ENCODE data around the gene EFHB.
A peak's percentile ranks its signal among the peaks of the same experiment; 100 is the strongest.
"Not testable (repeated sequence)": the region's sequence is repeated elsewhere in the genome, so short reads cannot be mapped to it uniquely, and the experiment has no call there.

EFHB gene

DNA sequence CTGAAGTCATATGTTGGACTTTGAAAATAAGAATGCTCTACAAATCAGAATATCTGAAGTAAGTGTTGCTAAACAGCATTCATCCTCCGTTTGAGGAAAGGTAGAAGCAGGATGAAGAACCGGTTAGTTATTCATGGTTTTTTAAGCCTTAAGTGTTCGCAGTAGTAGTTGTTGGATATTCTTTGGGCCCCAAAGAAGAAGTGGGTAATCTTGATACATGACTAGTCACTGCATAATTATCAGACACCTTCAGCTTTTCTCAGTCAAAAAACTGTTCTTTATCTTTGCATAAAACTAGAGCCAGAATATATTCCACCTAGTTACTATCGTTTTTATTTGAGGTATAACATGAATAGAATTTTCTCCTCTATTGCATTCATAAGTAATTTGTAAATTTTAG lies 26.7 kb upstream of the EFHB start:
- TF ChIP-seq, protein P1, sequence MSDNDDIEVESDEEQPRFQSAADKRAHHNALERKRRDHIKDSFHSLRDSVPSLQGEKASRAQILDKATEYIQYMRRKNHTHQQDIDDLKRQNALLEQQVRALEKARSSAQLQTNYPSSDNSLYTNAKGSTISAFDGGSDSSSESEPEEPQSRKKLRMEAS (IDR thresholded peaks at IDR 0.05; ENCODE audit: low read depth, low read length), result no peak
- TF ChIP-seq, protein P2, sequence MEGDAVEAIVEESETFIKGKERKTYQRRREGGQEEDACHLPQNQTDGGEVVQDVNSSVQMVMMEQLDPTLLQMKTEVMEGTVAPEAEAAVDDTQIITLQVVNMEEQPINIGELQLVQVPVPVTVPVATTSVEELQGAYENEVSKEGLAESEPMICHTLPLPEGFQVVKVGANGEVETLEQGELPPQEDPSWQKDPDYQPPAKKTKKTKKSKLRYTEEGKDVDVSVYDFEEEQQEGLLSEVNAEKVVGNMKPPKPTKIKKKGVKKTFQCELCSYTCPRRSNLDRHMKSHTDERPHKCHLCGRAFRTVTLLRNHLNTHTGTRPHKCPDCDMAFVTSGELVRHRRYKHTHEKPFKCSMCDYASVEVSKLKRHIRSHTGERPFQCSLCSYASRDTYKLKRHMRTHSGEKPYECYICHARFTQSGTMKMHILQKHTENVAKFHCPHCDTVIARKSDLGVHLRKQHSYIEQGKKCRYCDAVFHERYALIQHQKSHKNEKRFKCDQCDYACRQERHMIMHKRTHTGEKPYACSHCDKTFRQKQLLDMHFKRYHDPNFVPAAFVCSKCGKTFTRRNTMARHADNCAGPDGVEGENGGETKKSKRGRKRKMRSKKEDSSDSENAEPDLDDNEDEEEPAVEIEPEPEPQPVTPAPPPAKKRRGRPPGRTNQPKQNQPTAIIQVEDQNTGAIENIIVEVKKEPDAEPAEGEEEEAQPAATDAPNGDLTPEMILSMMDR (IDR thresholded peaks at IDR 0.05; ENCODE audit: low read depth, low read length), result no peak
- TF ChIP-seq POLR2A (IDR thresholded peaks at IDR 0.05; ENCODE audit: extremely low read depth, insufficient read length) (no peak), MYC (IDR thresholded peaks at IDR 0.05; ENCODE audit: low read depth, low read length) (no peak)
- H3K4me3 ChIP-seq (ENCODE audit: low read depth, low read length), result no peak overlapping the region
- no peak for DNase-seq (ENCODE audit: low read depth)

DNA sequence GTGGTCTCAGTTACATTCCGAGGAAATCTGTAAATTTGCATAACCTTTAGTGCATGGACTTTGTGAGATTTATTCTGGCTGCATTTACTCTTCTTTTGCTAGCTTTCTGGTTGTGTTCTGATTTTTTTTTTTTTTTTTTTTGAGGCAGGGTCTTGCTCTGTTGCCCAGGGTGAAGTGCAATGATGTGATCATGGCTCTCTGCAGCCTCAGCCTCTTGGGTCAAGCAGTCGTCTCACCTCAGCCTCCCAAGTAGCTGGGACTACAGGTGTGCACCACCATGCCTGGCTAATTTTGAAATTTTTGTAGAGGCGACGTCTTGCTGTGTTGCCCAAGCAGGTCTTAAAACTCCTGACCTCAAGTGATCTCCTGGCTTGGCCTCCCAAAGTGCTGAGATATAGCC lies 25.5 kb upstream of the EFHB start:
- H3K4me3 ChIP-seq (ENCODE audit: low read depth, low read length), result no peak overlapping the region
- no peak for TF ChIP-seq MYC (IDR thresholded peaks at IDR 0.05; ENCODE audit: low read depth, low read length)
- TF ChIP-seq, protein P1 (IDR thresholded peaks at IDR 0.05; ENCODE audit: low read depth, low read length), result no peak
- no peak for DNase-seq (ENCODE audit: low read depth)

DNA sequence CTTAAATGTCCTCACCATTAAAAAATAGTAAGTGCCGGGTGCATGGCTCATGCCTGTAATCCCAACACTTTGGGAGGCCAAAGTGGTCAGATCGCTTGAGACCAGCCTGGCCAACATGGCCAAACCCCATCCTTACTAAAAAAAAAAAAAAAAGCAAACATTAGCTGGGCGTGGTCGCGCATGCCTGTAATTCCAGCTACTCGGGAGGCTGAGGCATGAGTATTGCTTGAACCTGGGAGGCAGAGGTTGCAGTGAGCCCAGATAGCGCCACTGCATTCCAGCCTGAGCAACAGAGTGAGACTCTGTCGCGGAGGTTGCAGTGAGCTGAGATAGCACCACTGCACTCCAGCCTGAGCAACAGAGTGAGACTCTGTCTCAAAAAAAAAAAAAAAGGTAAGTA lies 23.3 kb upstream of the EFHB start:
- not testable (repeated sequence) for DNase-seq (ENCODE audit: low read depth); H3K4me3 ChIP-seq (ENCODE audit: low read depth, low read length)

DNA sequence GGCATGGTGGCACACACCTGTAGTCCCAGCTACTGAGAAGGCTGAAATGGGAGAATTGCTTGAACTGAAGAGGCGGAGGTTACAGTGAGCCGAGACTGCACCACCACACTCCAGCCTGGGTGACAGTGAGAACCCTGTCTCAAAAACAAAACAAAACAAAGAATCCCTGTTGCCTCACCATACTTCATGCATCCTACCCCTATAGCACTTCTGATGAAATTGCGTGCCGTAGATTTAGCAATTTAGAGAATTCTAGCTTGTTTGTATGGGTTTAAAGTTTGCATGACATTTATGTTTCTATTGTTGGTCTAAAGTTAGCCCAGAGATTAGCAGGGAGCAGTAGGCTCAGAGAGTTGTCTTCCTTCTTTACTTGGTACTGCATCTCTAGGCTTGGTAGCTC lies 20.7 kb upstream of the EFHB start:
- H3K4me3 ChIP-seq (ENCODE audit: low read depth, low read length), result no peak overlapping the region
- DNase-seq (ENCODE audit: low read depth), result no peak
- no peak for TF ChIP-seq MYC (IDR thresholded peaks at IDR 0.05; ENCODE audit: low read depth, low read length)
- TF ChIP-seq, protein P2 (IDR thresholded peaks at IDR 0.05; ENCODE audit: low read depth, low read length), result no peak
- TF ChIP-seq, protein P1 (IDR thresholded peaks at IDR 0.05; ENCODE audit: low read depth, low read length), result no peak
- no peak for TF ChIP-seq POLR2A (IDR thresholded peaks at IDR 0.05; ENCODE audit: extremely low read depth, insufficient read length)

DNA sequence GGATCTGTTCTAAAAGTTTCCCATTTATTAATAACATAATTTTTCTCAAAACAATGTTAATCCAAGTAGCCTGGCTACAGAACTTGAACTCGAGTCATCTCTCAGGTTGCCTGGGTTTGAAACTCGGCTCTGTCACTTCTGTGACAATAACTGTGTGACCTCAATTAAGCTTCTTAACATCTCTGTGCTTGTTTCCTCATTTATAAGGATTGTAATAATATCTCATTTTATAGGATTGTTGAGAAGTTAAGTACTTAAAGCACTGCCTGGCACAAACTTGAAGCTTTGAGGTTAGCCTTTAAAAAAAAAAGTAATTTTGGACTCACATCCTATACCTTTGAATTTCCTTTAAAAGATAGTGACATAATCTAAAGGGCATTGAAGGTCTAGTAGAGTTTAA lies 16.3 kb upstream of the EFHB start:
- no peak for DNase-seq (ENCODE audit: low read depth)
- TF ChIP-seq MYC (IDR thresholded peaks at IDR 0.05; ENCODE audit: low read depth, low read length) (no peak), POLR2A (IDR thresholded peaks at IDR 0.05; ENCODE audit: extremely low read depth, insufficient read length) (no peak)
- TF ChIP-seq, protein P1 (IDR thresholded peaks at IDR 0.05; ENCODE audit: low read depth, low read length), result no peak
- TF ChIP-seq, protein P2 (IDR thresholded peaks at IDR 0.05; ENCODE audit: low read depth, low read length), result no peak
- H3K4me3 ChIP-seq (ENCODE audit: low read depth, low read length), result no peak overlapping the region

DNA sequence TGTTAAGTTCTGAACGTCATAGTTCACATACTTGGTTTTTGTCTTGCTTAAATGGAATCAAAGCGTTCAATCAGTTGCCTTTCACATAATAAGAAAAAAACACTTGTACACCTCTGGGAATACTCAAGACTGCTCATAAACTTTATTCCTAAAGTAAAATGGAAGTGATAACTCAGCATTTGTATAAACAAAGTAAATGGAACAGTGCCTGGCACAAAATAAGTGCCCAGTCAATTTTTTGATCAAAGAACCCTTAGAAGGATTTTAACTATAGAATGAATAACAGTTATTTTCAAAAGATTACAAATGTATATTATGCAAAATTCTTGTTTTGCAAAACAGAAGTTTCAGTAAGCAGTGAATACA lies 14.2 kb upstream of the EFHB start:
- DNase-seq (ENCODE audit: low read depth), result no peak
- TF ChIP-seq, protein P2 (IDR thresholded peaks at IDR 0.05; ENCODE audit: low read depth, low read length), result no peak
- TF ChIP-seq, protein P1 (IDR thresholded peaks at IDR 0.05; ENCODE audit: low read depth, low read length), result no peak
- no peak for TF ChIP-seq POLR2A (IDR thresholded peaks at IDR 0.05; ENCODE audit: extremely low read depth, insufficient read length)
- H3K4me3 ChIP-seq (ENCODE audit: low read depth, low read length), result peak overlapping the region; percentile 98

DNA sequence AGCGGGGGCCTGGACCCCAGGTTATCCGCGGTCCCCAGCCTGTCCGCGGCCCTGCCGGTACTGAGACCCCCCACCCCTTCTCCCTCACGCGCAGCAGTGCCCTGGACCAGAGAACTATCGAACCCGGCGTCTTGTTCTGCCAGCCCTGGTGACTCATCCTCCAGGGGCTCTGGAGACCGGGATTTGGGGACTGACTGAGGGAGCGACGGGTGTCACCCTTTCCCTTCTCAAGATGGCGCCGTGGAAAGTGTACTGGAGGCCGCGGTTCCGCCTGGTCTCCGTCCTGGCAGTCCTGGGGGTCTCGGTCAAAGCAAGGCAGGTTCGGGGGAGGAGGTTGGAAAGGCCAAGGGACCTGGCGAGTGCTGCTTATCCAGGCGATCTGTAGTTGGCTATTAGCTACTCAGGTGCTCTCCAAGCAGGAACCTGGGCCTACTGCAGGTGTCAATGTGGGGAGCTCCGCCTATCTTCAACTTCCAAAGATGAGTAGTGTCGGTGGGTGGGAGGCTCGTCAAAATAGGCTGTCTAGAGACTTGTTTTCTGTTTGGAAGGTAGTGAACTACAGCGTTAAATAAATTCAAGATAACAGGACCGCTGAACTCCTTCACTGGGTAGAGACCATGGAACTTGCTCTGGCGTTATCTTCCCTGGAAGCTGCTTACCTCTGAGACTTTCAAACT lies 13.7 kb upstream of the EFHB start:
- TF ChIP-seq, protein P1 (IDR thresholded peaks at IDR 0.05; ENCODE audit: low read depth, low read length), result no peak
- TF ChIP-seq, protein P2 (IDR thresholded peaks at IDR 0.05; ENCODE audit: low read depth, low read length), result no peak
- TF ChIP-seq MYC (IDR thresholded peaks at IDR 0.05; ENCODE audit: low read depth, low read length) (no peak), POLR2A (IDR thresholded peaks at IDR 0.05; ENCODE audit: extremely low read depth, insufficient read length) (no peak)
- H3K4me3 ChIP-seq (ENCODE audit: low read depth, low read length), result peak overlapping the region; percentile 98

More for the DNA sequence above, 13.7 kb upstream of the EFHB start:
- peak; percentile 63 for DNase-seq (ENCODE audit: low read depth)

All from NB4 (cell line).